ENCODE measurements around the gene DOHH.

The DOHH gene

GRCh38 chr19:3441986-3442329, 58.5 kb downstream of the DOHH start:
- DNase-seq (ENCODE audit: low read depth in 3 of 3), result no peak

GRCh38 chr19:3441089-3441985, 59.1 kb downstream of the DOHH start:
- DNase-seq (ENCODE audit: low read depth in 3 of 3), result no peak
